ENCODE data around the gene B3GAT1.

The B3GAT1 gene

GRCh38 chr11:134380785-134381184, 31.3 kb downstream of the B3GAT1 start:
- no peak for DNase-seq (ENCODE audit: extremely low spot score)
- ChIA-PET CTCF (no interaction called here), POLR2A (no interaction called here)
- TF ChIP-seq ZNF384 (IDR thresholded peaks at IDR 0.05) (no peak), HDGF (IDR thresholded peaks at IDR 0.05; ENCODE audit: borderline replicate concordance) (no peak), TARDBP (IDR thresholded peaks at IDR 0.05) (no peak), SP1 (IDR thresholded peaks at IDR 0.05) (no peak), FOXK2 (IDR thresholded peaks at IDR 0.05) (no peak), FOXA1 (IDR thresholded peaks at IDR 0.05) (no peak), BHLHE40 (IDR thresholded peaks at IDR 0.05; ENCODE audit: borderline replicate concordance) (no peak), L3MBTL2 (conservative IDR thresholded peaks at IDR 0.05) (no peak), ARNT (IDR thresholded peaks at IDR 0.05) (no peak), NFRKB (IDR thresholded peaks at IDR 0.05) (no peak), SUZ12 (IDR thresholded peaks at IDR 0.05) (no peak), ELF4 (IDR thresholded peaks at IDR 0.05) (no peak), CTBP1 (IDR thresholded peaks at IDR 0.05; ENCODE audit: borderline replicate concordance) (no peak), PKNOX1 (IDR thresholded peaks at IDR 0.05) (no peak), FOXM1 (IDR thresholded peaks at IDR 0.05; ENCODE audit: borderline replicate concordance) (no peak), LEF1 (IDR thresholded peaks at IDR 0.05; ENCODE audit: borderline replicate concordance) (no peak)

GRCh38 chr11:134380229-134380628, 31.8 kb downstream of the B3GAT1 start:
- TF ChIP-seq FOXK2 (IDR thresholded peaks at IDR 0.05) (no peak), HDGF (IDR thresholded peaks at IDR 0.05; ENCODE audit: borderline replicate concordance) (no peak), CTBP1 (IDR thresholded peaks at IDR 0.05; ENCODE audit: borderline replicate concordance) (no peak), SUZ12 (IDR thresholded peaks at IDR 0.05) (no peak), ZNF384 (IDR thresholded peaks at IDR 0.05) (no peak), TARDBP (IDR thresholded peaks at IDR 0.05) (no peak), L3MBTL2 (conservative IDR thresholded peaks at IDR 0.05) (no peak), FOXA1 (IDR thresholded peaks at IDR 0.05) (no peak), LEF1 (IDR thresholded peaks at IDR 0.05; ENCODE audit: borderline replicate concordance) (no peak), ELF4 (IDR thresholded peaks at IDR 0.05) (no peak)
- ChIA-PET CTCF (no interaction called here), POLR2A (no interaction called here)
- no peak for DNase-seq (ENCODE audit: extremely low spot score)

GRCh38 chr11:134379241-134379640, 32.8 kb downstream of the B3GAT1 start:
- ChIA-PET CTCF (no interaction called here), POLR2A (no interaction called here)
- DNase-seq (ENCODE audit: extremely low spot score), result no peak
- no peak for TF ChIP-seq FOXM1 (IDR thresholded peaks at IDR 0.05; ENCODE audit: borderline replicate concordance)
- no peak for TF ChIP-seq ARNT (IDR thresholded peaks at IDR 0.05)
- no peak for TF ChIP-seq ELF4 (IDR thresholded peaks at IDR 0.05)
- no peak for TF ChIP-seq HDGF (IDR thresholded peaks at IDR 0.05; ENCODE audit: borderline replicate concordance)
- TF ChIP-seq SUZ12 (IDR thresholded peaks at IDR 0.05), result no peak
- TF ChIP-seq LEF1 (IDR thresholded peaks at IDR 0.05; ENCODE audit: borderline replicate concordance), result no peak
- no peak for TF ChIP-seq NFRKB (IDR thresholded peaks at IDR 0.05)
- TF ChIP-seq SP1 (IDR thresholded peaks at IDR 0.05), result no peak
- no peak for TF ChIP-seq FOXA1 (IDR thresholded peaks at IDR 0.05)
- TF ChIP-seq L3MBTL2 (conservative IDR thresholded peaks at IDR 0.05), result no peak
- TF ChIP-seq PKNOX1 (IDR thresholded peaks at IDR 0.05), result no peak
- TF ChIP-seq CTBP1 (IDR thresholded peaks at IDR 0.05; ENCODE audit: borderline replicate concordance), result no peak
- no peak for TF ChIP-seq FOXK2 (IDR thresholded peaks at IDR 0.05)
- TF ChIP-seq BHLHE40 (IDR thresholded peaks at IDR 0.05; ENCODE audit: borderline replicate concordance), result no peak
- TF ChIP-seq TARDBP (IDR thresholded peaks at IDR 0.05), result no peak
- no peak for TF ChIP-seq ZNF384 (IDR thresholded peaks at IDR 0.05)

- TF ChIP-seq BHLHE40 (IDR thresholded peaks at IDR 0.05; ENCODE audit: borderline replicate concordance), result no peak
- TF ChIP-seq L3MBTL2 (conservative IDR thresholded peaks at IDR 0.05), result no peak
- no peak for TF ChIP-seq SP1 (IDR thresholded peaks at IDR 0.05)
- no peak for TF ChIP-seq HDGF (IDR thresholded peaks at IDR 0.05; ENCODE audit: borderline replicate concordance)
- no peak for TF ChIP-seq FOXK2 (IDR thresholded peaks at IDR 0.05)
- no peak for TF ChIP-seq PKNOX1 (IDR thresholded peaks at IDR 0.05)
- TF ChIP-seq TARDBP (IDR thresholded peaks at IDR 0.05), result no peak
- no peak for TF ChIP-seq LEF1 (IDR thresholded peaks at IDR 0.05; ENCODE audit: borderline replicate concordance)
- no peak for TF ChIP-seq ARNT (IDR thresholded peaks at IDR 0.05)
- TF ChIP-seq FOXM1 (IDR thresholded peaks at IDR 0.05; ENCODE audit: borderline replicate concordance), result no peak
- TF ChIP-seq NFRKB (IDR thresholded peaks at IDR 0.05), result no peak
- no peak for TF ChIP-seq ELF4 (IDR thresholded peaks at IDR 0.05)
- TF ChIP-seq FOXA1 (IDR thresholded peaks at IDR 0.05), result no peak
- no peak for TF ChIP-seq SUZ12 (IDR thresholded peaks at IDR 0.05)
- TF ChIP-seq CTBP1 (IDR thresholded peaks at IDR 0.05; ENCODE audit: borderline replicate concordance), result no peak
- TF ChIP-seq ZNF384 (IDR thresholded peaks at IDR 0.05), result no peak
- DNase-seq (ENCODE audit: extremely low spot score), result no peak
- ChIA-PET POLR2A (no interaction called here), CTCF (no interaction called here)
Measured at GRCh38 chr11:134377876-134378275, 34.2 kb downstream of the B3GAT1 start.

GRCh38 chr11:134376150-134376921, 35.7 kb downstream of the B3GAT1 start:
- DNase-seq (ENCODE audit: extremely low spot score), result no peak
- POLR2A ChIA-PET, result no interaction called here
- TF ChIP-seq CTBP1 (IDR thresholded peaks at IDR 0.05; ENCODE audit: borderline replicate concordance) (no peak), ZNF384 (IDR thresholded peaks at IDR 0.05) (no peak), SUZ12 (IDR thresholded peaks at IDR 0.05) (no peak), LEF1 (IDR thresholded peaks at IDR 0.05; ENCODE audit: borderline replicate concordance) (no peak), SP1 (IDR thresholded peaks at IDR 0.05) (no peak), HDGF (IDR thresholded peaks at IDR 0.05; ENCODE audit: borderline replicate concordance) (no peak), NFRKB (IDR thresholded peaks at IDR 0.05) (no peak), FOXM1 (IDR thresholded peaks at IDR 0.05; ENCODE audit: borderline replicate concordance) (no peak), FOXK2 (IDR thresholded peaks at IDR 0.05) (no peak)
- CTCF ChIA-PET, result no interaction called here

All from HEK293T (cell line).